ENCODE measurements around the gene WDFY3. TPM values are rescaled to one million over a fixed set of nuclear protein-coding genes. Genes with fewer than 3 reads are reported as not detected.

Gene WDFY3
- polyA plus RNA-seq, 1 of the 3 experiments (the other 2 are of a cell fraction), result 13.8 TPM

GRCh38 chr4:84722720-84723119 lies 243.8 kb downstream of the WDFY3 start:
- Histone ChIP-seq H3K9me3 (no peaks in the 10 kb centered on the region), H3F3A (replicated peaks; ENCODE audit: insufficient read depth) (peaks cover 4% of the 10 kb centered on the region), H3K79me2 (ENCODE audit: insufficient read depth) (no peaks in the 10 kb centered on the region), H3K27me3 (ENCODE audit: insufficient read depth) (no peaks in the 10 kb centered on the region), H3K4me1 (ENCODE audit: control insufficient read depth in 1 of 2, insufficient read depth in 2 of 2, low read depth in 1 of 2, low read length in 1 of 2) (no peaks in the 10 kb centered on the region; a peak in 1 of 4 replicates), H3K9ac (no peak overlapping the region), H3K27ac (ENCODE audit: low read depth in 2 of 2, low read length in 1 of 2) (no peak overlapping the region), H3K9me2 (no peaks in the 10 kb centered on the region), H3K4me2 (no peak overlapping the region), H3K4me3 (ENCODE audit: low read depth in 2 of 2, low read length in 1 of 2) (no peak overlapping the region), H4K20me1 (ENCODE audit: insufficient read depth) (no peaks in the 10 kb centered on the region), H3K36me3 (replicated peaks in 1 of 2; ENCODE audit: control insufficient read depth in 1 of 2, insufficient read depth in 2 of 2, low read length in 1 of 2) (peaks cover 46 to 50% of the 10 kb centered on the region in 2 experiments), H2AFZ (ENCODE audit: low read depth) (no peak overlapping the region)
- WGBS (ENCODE audit: low lambda C conversion rate), result 96% methylated on average over 1 of the region's 1 CpG
- DNase-seq, result no peak
- CTCF ChIA-PET, result no interaction called here
- POLR2A ChIA-PET, result no interaction called here
- TF ChIP-seq MXI1 (IDR thresholded peaks at IDR 0.05; ENCODE audit: low read depth, low read length), result no peak
- no peak for TF ChIP-seq NRF1 (IDR thresholded peaks at IDR 0.05; ENCODE audit: low read depth, low read length)

GRCh38 chr4:84719115-84719514 lies 247.4 kb downstream of the WDFY3 start:
- Histone ChIP-seq H2AFZ (ENCODE audit: low read depth) (no peak overlapping the region), H3K9ac (no peak overlapping the region), H3K4me2 (no peak overlapping the region), H3K9me2 (no peaks in the 10 kb centered on the region), H4K20me1 (ENCODE audit: insufficient read depth) (no peaks in the 10 kb centered on the region), H3K27ac (ENCODE audit: low read depth in 2 of 2, low read length in 1 of 2) (no peak overlapping the region; a peak in 2 of 4 replicates), H3F3A (replicated peaks; ENCODE audit: insufficient read depth) (peaks cover 4% of the 10 kb centered on the region), H3K79me2 (ENCODE audit: insufficient read depth) (no peaks in the 10 kb centered on the region), H3K27me3 (ENCODE audit: insufficient read depth) (no peaks in the 10 kb centered on the region), H3K9me3 (no peaks in the 10 kb centered on the region; the same call in 1 of the 2 replicates), H3K4me1 (ENCODE audit: control insufficient read depth in 1 of 2, insufficient read depth in 2 of 2, low read depth in 1 of 2, low read length in 1 of 2) (no peaks in the 10 kb centered on the region), H3K4me3 (ENCODE audit: low read depth in 2 of 2, low read length in 1 of 2) (no peak overlapping the region), H3K36me3 (replicated peaks in 1 of 2; ENCODE audit: control insufficient read depth in 1 of 2, insufficient read depth in 2 of 2, low read length in 1 of 2) (peaks cover 47 to 53% of the 10 kb centered on the region in 2 experiments)
- ChIA-PET CTCF (interaction anchor here (0.5 to 2.7 kb wide), 3 partner anchors 31 to 253 kb away, joined by 3 to 10 read pairs (median 4); no protein-coding TSS in a partner anchor), POLR2A (no interaction called here)
- no peak for DNase-seq
- TF ChIP-seq RAD21 (IDR thresholded peaks at IDR 0.05; ENCODE audit: low read length) (no peak), FOXJ3 (CRISPR knock-in tag; IDR thresholded peaks at IDR 0.05) (no peak), RXRA (IDR thresholded peaks at IDR 0.05; ENCODE audit: borderline replicate concordance, low read depth) (no peak)

- Histone ChIP-seq H3K36me3 (replicated peaks in 1 of 2; ENCODE audit: control insufficient read depth in 1 of 2, insufficient read depth in 2 of 2, low read length in 1 of 2) (peaks cover 44 to 51% of the 10 kb centered on the region in 2 experiments), H3K9me3 (no peaks in the 10 kb centered on the region; the same call in 1 of the 2 replicates), H3K27me3 (ENCODE audit: insufficient read depth) (no peaks in the 10 kb centered on the region), H3K79me2 (ENCODE audit: insufficient read depth) (no peaks in the 10 kb centered on the region), H3K4me3 (ENCODE audit: low read depth in 2 of 2, low read length in 1 of 2) (no peak overlapping the region), H3K27ac (ENCODE audit: low read depth in 2 of 2, low read length in 1 of 2) (no peak overlapping the region; a peak in 2 of 4 replicates), H3K4me1 (ENCODE audit: control insufficient read depth in 1 of 2, insufficient read depth in 2 of 2, low read depth in 1 of 2, low read length in 1 of 2) (no peaks in the 10 kb centered on the region), H4K20me1 (ENCODE audit: insufficient read depth) (no peaks in the 10 kb centered on the region), H3K9ac (no peak overlapping the region), H3K4me2 (no peak overlapping the region), H3K9me2 (no peaks in the 10 kb centered on the region), H2AFZ (ENCODE audit: low read depth) (no peak overlapping the region), H3F3A (replicated peaks; ENCODE audit: insufficient read depth) (peaks cover 4% of the 10 kb centered on the region)
- CTCF ChIA-PET, result interaction anchor here (1.0 to 2.7 kb wide), 2 partner anchors 32 to 253 kb away, joined by 4 to 10 read pairs; no protein-coding TSS in a partner anchor
- WGBS (ENCODE audit: low lambda C conversion rate), result 72% methylated on average over 2 of the region's 2 CpGs
- DNase-seq, result no peak
- POLR2A ChIA-PET, result no interaction called here
- no peak for TF ChIP-seq PBX3 (IDR thresholded peaks at IDR 0.05)
- no peak for TF ChIP-seq TAF1 (IDR thresholded peaks at IDR 0.05; ENCODE audit: borderline replicate concordance, low read depth, low read length)
- TF ChIP-seq IRF3 (IDR thresholded peaks at IDR 0.05; ENCODE audit: low read depth, low read length), result no peak
- no peak for TF ChIP-seq FOSL2 (IDR thresholded peaks at IDR 0.05; ENCODE audit: borderline replicate concordance, low read depth)
- no peak for TF ChIP-seq GABPA (IDR thresholded peaks at IDR 0.05; ENCODE audit: low read depth)
- TF ChIP-seq RAD21 (IDR thresholded peaks at IDR 0.05; ENCODE audit: low read length), result no peak
- no peak for TF ChIP-seq ZBTB33 (IDR thresholded peaks at IDR 0.05; ENCODE audit: borderline replicate concordance, low read depth)
- TF ChIP-seq RCOR1 (IDR thresholded peaks at IDR 0.05; ENCODE audit: low read length), result no peak
- no peak for TF ChIP-seq POLR2AphosphoS5 (IDR thresholded peaks at IDR 0.05; ENCODE audit: low read depth, low read length)
- TF ChIP-seq TCF12 (IDR thresholded peaks at IDR 0.05), result no peak
- TF ChIP-seq SIN3A (IDR thresholded peaks at IDR 0.05; ENCODE audit: borderline replicate concordance, low read depth, low read length), result no peak
- TF ChIP-seq CTCF (IDR thresholded peaks at IDR 0.05), result no peak
- no peak for TF ChIP-seq RFX5 (IDR thresholded peaks at IDR 0.05; ENCODE audit: low read length)
These were observed 247.8 kb downstream of the WDFY3 start for GRCh38 chr4:84718699-84719098.

Data from SK-N-SH (cell line).